ENCODE data around the gene PLCB1. TPM values are rescaled to one million over a fixed set of nuclear protein-coding genes. Genes with fewer than 3 reads are reported as not detected.

The PLCB1 gene
- polyA plus RNA-seq, 1 experiment, result 13.5 TPM

- POLR2A ChIA-PET, result no interaction called here
- no peak for TF ChIP-seq CTCF (IDR thresholded peaks at IDR 0.05; ENCODE audit: insufficient read depth, low read depth, low read length)
- Histone ChIP-seq H3K27me3 (ENCODE audit: control insufficient read depth, insufficient read depth, low read length) (no peaks in the 10 kb centered on the region), H3K36me3 (ENCODE audit: control insufficient read depth, insufficient read depth, low read length) (no peaks in the 10 kb centered on the region), H3K4me3 (ENCODE audit: low read depth, low read length) (no peak overlapping the region)
- peak; percentile 37 for DNase-seq (ENCODE audit: low read depth)
- CTCF ChIA-PET, result interaction anchor here (0.9 to 1.4 kb wide), 3 partner anchors 11 to 430 kb away, joined by 3 to 4 read pairs (median 4); no protein-coding TSS in a partner anchor
These were observed 159.8 kb downstream of the PLCB1 start for GRCh38 chr20:8291873-8292272.

- H3K27me3 ChIP-seq (ENCODE audit: control insufficient read depth, insufficient read depth, low read length), result no peaks in the 10 kb centered on the region
- ChIA-PET POLR2A (no interaction called here), CTCF (interaction anchor here (0.6 to 1.4 kb wide), 4 partner anchors 10 to 429 kb away, joined by 3 to 4 read pairs (median 4); no protein-coding TSS in a partner anchor)
- H3K36me3 ChIP-seq (ENCODE audit: control insufficient read depth, insufficient read depth, low read length), result no peaks in the 10 kb centered on the region
- TF ChIP-seq CTCF (IDR thresholded peaks at IDR 0.05; ENCODE audit: insufficient read depth, low read depth, low read length), result no peak
- no peak overlapping the region for H3K4me3 ChIP-seq (ENCODE audit: low read depth, low read length)
- DNase-seq (ENCODE audit: low read depth), result no peak
These were observed 160.7 kb downstream of the PLCB1 start for GRCh38 chr20:8292793-8293192.

GRCh38 chr20:8293750-8294149 lies 161.7 kb downstream of the PLCB1 start:
- no peak for DNase-seq (ENCODE audit: low read depth)
- ChIA-PET CTCF (no interaction called here), POLR2A (no interaction called here)
- H3K27me3 ChIP-seq (ENCODE audit: control insufficient read depth, insufficient read depth, low read length), result no peaks in the 10 kb centered on the region
- no peak for TF ChIP-seq CTCF (IDR thresholded peaks at IDR 0.05; ENCODE audit: insufficient read depth, low read depth, low read length)
- no peak overlapping the region for H3K4me3 ChIP-seq (ENCODE audit: low read depth, low read length)
- H3K36me3 ChIP-seq (ENCODE audit: control insufficient read depth, insufficient read depth, low read length), result no peaks in the 10 kb centered on the region

GRCh38 chr20:8296536-8296935 lies 164.5 kb downstream of the PLCB1 start:
- no peaks in the 10 kb centered on the region for H3K27me3 ChIP-seq (ENCODE audit: control insufficient read depth, insufficient read depth, low read length)
- H3K36me3 ChIP-seq (ENCODE audit: control insufficient read depth, insufficient read depth, low read length), result no peaks in the 10 kb centered on the region
- DNase-seq (ENCODE audit: low read depth), result no peak
- no peak for TF ChIP-seq CTCF (IDR thresholded peaks at IDR 0.05; ENCODE audit: insufficient read depth, low read depth, low read length)
- POLR2A ChIA-PET, result no interaction called here
- no peak overlapping the region for H3K4me3 ChIP-seq (ENCODE audit: low read depth, low read length)
- CTCF ChIA-PET, result no interaction called here

GRCh38 chr20:8298426-8299043 lies 166.5 kb downstream of the PLCB1 start:
- ChIA-PET CTCF (interaction anchor here (1.1 kb wide), 1 partner anchor 77 kb away, joined by 3 read pairs; no protein-coding TSS in a partner anchor), POLR2A (no interaction called here)
- DNase-seq (ENCODE audit: low read depth), result no peak
- no peak for TF ChIP-seq CTCF (IDR thresholded peaks at IDR 0.05; ENCODE audit: insufficient read depth, low read depth, low read length)
- H3K27me3 ChIP-seq (ENCODE audit: control insufficient read depth, insufficient read depth, low read length), result no peaks in the 10 kb centered on the region
- H3K4me3 ChIP-seq (ENCODE audit: low read depth, low read length), result no peak overlapping the region
- no peaks in the 10 kb centered on the region for H3K36me3 ChIP-seq (ENCODE audit: control insufficient read depth, insufficient read depth, low read length)

Data from BJ (cell line).